Activated T-helper 2 cell treated with anti-CD3 and anti-CD28 coated beads, Interferon-gamma antibody, Interleukin-2, Interleukin-4, amounts not matched to agents 10 μg/mL and 5 μg/mL and 100 μg/mL, durations not matched to agents 14 hours and 24 hours and 36 hours (primary cell): Measurements from ENCODE around the gene TRIM31. TPM values are rescaled to one million over a fixed set of nuclear protein-coding genes. Genes with fewer than 3 reads are reported as not detected.

Experiments
- DNase-seq: peaks from one replicate; pipeline ENCODE4 v3.0.0; 2021; ENCODE audit warnings: low spot score
- H3K27ac Mint-ChIP-seq: one replicate; pipeline ENCODE4 v1.8.0; 2021; ENCODE audit warnings: mixed read lengths
- H3K27me3 Mint-ChIP-seq: one replicate; pipeline ENCODE4 v1.8.0; 2021; ENCODE audit warnings: low read depth, mixed read lengths
- H3K36me3 Mint-ChIP-seq: one replicate; pipeline ENCODE4 v1.8.0; 2021; ENCODE audit warnings: low read depth, mixed read lengths
- H3K4me1 Mint-ChIP-seq: one replicate; pipeline ENCODE4 v1.8.0; 2021; ENCODE audit warnings: low read depth, mixed read lengths
- H3K4me3 Mint-ChIP-seq: one replicate; pipeline ENCODE4 v1.8.0; 2021; ENCODE audit warnings: low read depth, mild to moderate bottlenecking, moderate library complexity, mixed read lengths
- H3K9me3 Mint-ChIP-seq: one replicate; pipeline ENCODE4 v1.8.0; 2021; ENCODE audit warnings: mixed read lengths
- intact Hi-C: fragments of 100-400 bp; cut with micrococcal nuclease; formaldehyde crosslinking; loops from one replicate; pipeline ENCODE4 v1.15.1; 2023
- total RNA-seq: library from RNA; stranded (reverse); gene quantifications from 2 replicates; pipeline ENCODE4 v1.2.3, GENCODE V29; 2022

The TRIM31 gene
- total RNA-seq, 1 donor from 2014 or later = not detected

- H3K9me3 Mint-ChIP-seq = no peaks in the 10 kb centered on the region
Observed at GRCh38 chr6:30154709-30155519, 42.0 kb upstream of the TRIM31 start.

GRCh38 chr6:30154061-30154460 lies 41.2 kb upstream of the TRIM31 start:
- DNase-seq = peak; percentile 5
- Mint-ChIP-seq H3K4me1 (peaks cover 14% of the 10 kb centered on the region), H3K9me3 (no peaks in the 10 kb centered on the region), H3K27me3 (peaks cover 21% of the 10 kb centered on the region), H3K36me3 (no peaks in the 10 kb centered on the region), H3K27ac (no peak overlapping the region), H3K4me3 (no peak overlapping the region)
- intact Hi-C loops = no loop called here

More at GRCh38 chr6:30154709-30155519, 42.0 kb upstream of the TRIM31 start:
- Mint-ChIP-seq H3K4me3 (no peak overlapping the region), H3K4me1 (peaks cover 14% of the 10 kb centered on the region), H3K27ac (no peak overlapping the region), H3K27me3 (peaks cover 19% of the 10 kb centered on the region), H3K36me3 (no peaks in the 10 kb centered on the region)
- intact Hi-C loops = no loop called here
- peak; percentile 4 for DNase-seq

- H3K36me3 Mint-ChIP-seq = no peaks in the 10 kb centered on the region
- peak; percentile 3 for DNase-seq
- H3K27ac Mint-ChIP-seq = no peak overlapping the region
- intact Hi-C loops = no loop called here
- H3K27me3 Mint-ChIP-seq = peaks cover 21% of the 10 kb centered on the region
- H3K4me1 Mint-ChIP-seq = peaks cover 6% of the 10 kb centered on the region
- no peaks in the 10 kb centered on the region for H3K9me3 Mint-ChIP-seq
- no peak overlapping the region for H3K4me3 Mint-ChIP-seq
Observed at GRCh38 chr6:30152910-30153610, 40.2 kb upstream of the TRIM31 start.

GRCh38 chr6:30152016-30152673 lies 39.3 kb upstream of the TRIM31 start:
- H3K36me3 Mint-ChIP-seq = no peaks in the 10 kb centered on the region
- no peak overlapping the region for H3K27ac Mint-ChIP-seq
- no peaks in the 10 kb centered on the region for H3K9me3 Mint-ChIP-seq
- DNase-seq = no peak
- H3K4me1 Mint-ChIP-seq = peaks cover 6% of the 10 kb centered on the region
- intact Hi-C loops = no loop called here
- H3K4me3 Mint-ChIP-seq = no peak overlapping the region
- peaks cover 21% of the 10 kb centered on the region for H3K27me3 Mint-ChIP-seq

- DNase-seq = peak; percentile 4
- no peaks in the 10 kb centered on the region for H3K36me3 Mint-ChIP-seq
- peaks cover 6% of the 10 kb centered on the region for H3K4me1 Mint-ChIP-seq
- H3K27me3 Mint-ChIP-seq = peaks cover 21% of the 10 kb centered on the region
- H3K4me3 Mint-ChIP-seq = no peak overlapping the region
- intact Hi-C loops = no loop called here
- H3K27ac Mint-ChIP-seq = no peak overlapping the region
- no peaks in the 10 kb centered on the region for H3K9me3 Mint-ChIP-seq
Observed at GRCh38 chr6:30151580-30151979, 38.7 kb upstream of the TRIM31 start.

- H3K4me1 Mint-ChIP-seq = peaks cover 6% of the 10 kb centered on the region
- no peak overlapping the region for H3K27ac Mint-ChIP-seq
- intact Hi-C loops = no loop called here
- H3K4me3 Mint-ChIP-seq = no peak overlapping the region
- no peaks in the 10 kb centered on the region for H3K36me3 Mint-ChIP-seq
- no peaks in the 10 kb centered on the region for H3K9me3 Mint-ChIP-seq
- H3K27me3 Mint-ChIP-seq = peaks cover 22% of the 10 kb centered on the region
- no peak for DNase-seq
Observed at GRCh38 chr6:30150671-30151395, 37.9 kb upstream of the TRIM31 start.

- H3K36me3 Mint-ChIP-seq = no peaks in the 10 kb centered on the region
- peaks cover 22% of the 10 kb centered on the region for H3K27me3 Mint-ChIP-seq
- DNase-seq = no peak
- intact Hi-C loops = no loop called here
- no peak overlapping the region for H3K4me3 Mint-ChIP-seq
- peaks cover 6% of the 10 kb centered on the region for H3K4me1 Mint-ChIP-seq
- no peak overlapping the region for H3K27ac Mint-ChIP-seq
- H3K9me3 Mint-ChIP-seq = no peaks in the 10 kb centered on the region
Observed at GRCh38 chr6:30149858-30150550, 37.1 kb upstream of the TRIM31 start.

GRCh38 chr6:30149234-30149633 lies 36.3 kb upstream of the TRIM31 start:
- intact Hi-C loops = no loop called here
- peaks cover 30% of the 10 kb centered on the region for H3K27me3 Mint-ChIP-seq
- H3K36me3 Mint-ChIP-seq = no peaks in the 10 kb centered on the region

GRCh38 chr6:30147096-30147495 lies 34.2 kb upstream of the TRIM31 start:
- no peak overlapping the region for H3K4me3 Mint-ChIP-seq

More at GRCh38 chr6:30149234-30149633, 36.3 kb upstream of the TRIM31 start:
- Mint-ChIP-seq H3K4me3 (no peak overlapping the region), H3K4me1 (peaks cover 6% of the 10 kb centered on the region), H3K9me3 (no peaks in the 10 kb centered on the region), H3K27ac (no peak overlapping the region)
- DNase-seq = no peak

GRCh38 chr6:30145818-30146217 lies 32.9 kb upstream of the TRIM31 start:
- Mint-ChIP-seq H3K4me3 (no peak overlapping the region), H3K27me3 (peaks cover 43% of the 10 kb centered on the region), H3K36me3 (no peaks in the 10 kb centered on the region), H3K9me3 (no peaks in the 10 kb centered on the region), H3K4me1 (peaks cover 2% of the 10 kb centered on the region), H3K27ac (no peak overlapping the region)
- intact Hi-C loops = no loop called here
- no peak for DNase-seq

More at GRCh38 chr6:30147096-30147495, 34.2 kb upstream of the TRIM31 start:
- peaks cover 4% of the 10 kb centered on the region for H3K4me1 Mint-ChIP-seq
- H3K36me3 Mint-ChIP-seq = no peaks in the 10 kb centered on the region
- H3K9me3 Mint-ChIP-seq = no peaks in the 10 kb centered on the region
- H3K27me3 Mint-ChIP-seq = peaks cover 32% of the 10 kb centered on the region
- peak; percentile 7 for DNase-seq
- intact Hi-C loops = no loop called here
- H3K27ac Mint-ChIP-seq = no peak overlapping the region

- DNase-seq = no peak
- H3K27me3 Mint-ChIP-seq = peaks cover 43% of the 10 kb centered on the region
- no peaks in the 10 kb centered on the region for H3K9me3 Mint-ChIP-seq
- peaks cover 5% of the 10 kb centered on the region for H3K4me1 Mint-ChIP-seq
- no peak overlapping the region for H3K4me3 Mint-ChIP-seq
- intact Hi-C loops = no loop called here
- no peaks in the 10 kb centered on the region for H3K36me3 Mint-ChIP-seq
- no peak overlapping the region for H3K27ac Mint-ChIP-seq
Observed at GRCh38 chr6:30144811-30145210, 31.9 kb upstream of the TRIM31 start.

- no peak overlapping the region for H3K27ac Mint-ChIP-seq
- no peak overlapping the region for H3K4me3 Mint-ChIP-seq
- H3K27me3 Mint-ChIP-seq = peaks cover 46% of the 10 kb centered on the region
- no peak for DNase-seq
- intact Hi-C loops = no loop called here
- no peaks in the 10 kb centered on the region for H3K36me3 Mint-ChIP-seq
- no peaks in the 10 kb centered on the region for H3K9me3 Mint-ChIP-seq
- H3K4me1 Mint-ChIP-seq = peaks cover 7% of the 10 kb centered on the region
Observed at GRCh38 chr6:30143780-30144179, 30.9 kb upstream of the TRIM31 start.
